GM13977 (cell line): ENCODE data around the gene PPIG.
"Not testable (repeated sequence)": the region's sequence is repeated elsewhere in the genome, so short reads cannot be mapped to it uniquely, and the experiment has no call there.

Experiments used
- DNase-seq: peaks from one replicate; pipeline ENCODE4 v3.0.0; 2012; ENCODE audit warnings: low spot score
- CTCF ChIP-seq: IDR thresholded peaks from 2 replicates; pipeline ENCODE4 v1.5.1; 2012; ENCODE audit warnings: mild to moderate bottlenecking, control low read depth; ENCODE audit not compliant: insufficient read depth; ENCODE audit errors: extremely low read depth, missing control alignments
- in situ Hi-C: fragments of 300-500 bp; cut with MboI; formaldehyde crosslinking; loops from one replicate; pipeline ENCODE4 v1.12.0; 2022; ENCODE audit warnings: low sequenced_read_pairs, low pct_unique_long_range_greater_than_20kb, mixed read lengths, inconsistent platforms; ENCODE audit not compliant: unreplicated experiment

Gene PPIG

DNA sequence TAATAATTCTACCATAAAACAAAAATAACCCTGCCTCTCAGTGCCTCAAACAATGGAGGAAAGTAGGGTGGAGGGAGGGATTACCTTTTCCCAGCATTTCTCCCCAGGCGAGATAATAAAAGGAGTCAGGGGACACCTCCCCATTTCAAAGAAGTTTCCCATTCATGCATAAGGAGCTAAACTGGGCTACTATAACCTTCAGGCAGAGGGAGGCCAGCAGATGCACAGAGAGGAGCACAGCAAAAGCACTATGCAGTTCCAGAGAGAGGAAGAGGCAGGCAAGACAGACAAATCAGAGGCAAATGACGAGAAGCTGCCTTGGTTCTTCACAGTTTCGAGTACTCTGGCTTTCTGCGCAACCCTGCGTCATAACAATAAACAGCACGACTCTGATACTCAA lies 92.7 kb downstream of the PPIG start:
- in situ Hi-C loops, result no loop called here
- no peak for TF ChIP-seq CTCF
- DNase-seq, result no peak

DNA sequence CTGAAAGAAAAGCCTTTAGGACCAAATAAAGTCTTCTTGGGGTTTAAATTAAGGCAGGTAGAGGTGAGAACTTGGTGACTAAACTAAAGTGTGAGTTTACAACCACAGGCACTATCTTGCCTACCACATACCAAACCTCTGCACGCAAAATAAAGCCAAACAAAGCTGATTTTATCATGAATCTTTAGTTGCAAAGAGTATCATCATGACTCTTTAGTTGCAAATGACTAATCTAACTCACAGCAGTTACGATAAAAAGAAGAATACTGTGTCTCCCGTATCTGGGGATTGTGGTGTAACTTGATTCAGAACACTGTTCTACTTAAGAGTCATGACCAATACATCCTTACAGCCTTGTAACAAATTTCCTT lies 98.9 kb downstream of the PPIG start:
- in situ Hi-C loops, result no loop called here
- DNase-seq, result no peak
- TF ChIP-seq CTCF, result no peak

DNA sequence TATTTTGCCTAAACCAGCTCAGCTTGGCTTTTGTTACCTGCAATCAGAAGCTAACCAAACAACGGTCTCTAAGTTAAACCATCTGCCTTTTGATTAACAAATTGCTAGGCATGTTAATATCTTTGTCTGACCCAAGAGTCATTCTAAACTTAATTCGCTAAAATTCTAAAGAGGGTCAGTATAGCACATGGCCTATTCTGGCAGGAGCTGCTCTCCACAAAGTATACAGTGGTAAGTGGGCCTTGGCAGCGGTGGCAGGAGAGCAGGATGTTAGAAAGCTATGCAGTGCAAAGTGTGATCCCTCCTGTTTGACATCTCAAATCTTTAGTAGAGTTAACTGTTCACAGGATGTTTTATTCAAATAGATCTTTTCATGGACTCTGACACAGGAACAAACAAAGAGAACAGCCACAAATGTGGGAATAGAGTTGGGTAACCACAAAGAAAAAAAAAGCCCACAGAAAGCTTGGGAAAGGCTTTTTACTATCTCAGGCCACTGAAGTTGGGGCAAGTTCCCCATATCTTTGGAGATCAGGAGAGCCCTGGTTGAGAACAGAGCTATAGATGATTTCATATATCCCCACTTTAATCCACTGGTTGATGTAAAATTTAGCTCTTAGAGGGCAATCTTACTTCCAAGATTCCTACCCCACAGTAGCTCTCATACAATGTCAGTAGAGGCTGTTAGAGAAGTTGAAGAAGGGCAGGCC lies 99.4 kb downstream of the PPIG start:
- in situ Hi-C loops, result no loop called here
- no peak for DNase-seq

GRCh38 chr2:169684135-169684565 lies 100.0 kb downstream of the PPIG start:
- no peak for TF ChIP-seq CTCF
- DNase-seq, result no peak
- in situ Hi-C loops, result no loop called here

More for the DNA sequence above, 99.4 kb downstream of the PPIG start:
- TF ChIP-seq CTCF, result no peak

GRCh38 chr2:169684712-169685111 lies 100.6 kb downstream of the PPIG start:
- DNase-seq, in situ Hi-C loops: not testable (repeated sequence)

GRCh38 chr2:169686825-169687224 lies 102.7 kb downstream of the PPIG start:
- DNase-seq, in situ Hi-C loops: not testable (repeated sequence)

- DNase-seq, in situ Hi-C loops: not testable (repeated sequence)
These were observed 103.8 kb downstream of the PPIG start for GRCh38 chr2:169687943-169688342.

DNA sequence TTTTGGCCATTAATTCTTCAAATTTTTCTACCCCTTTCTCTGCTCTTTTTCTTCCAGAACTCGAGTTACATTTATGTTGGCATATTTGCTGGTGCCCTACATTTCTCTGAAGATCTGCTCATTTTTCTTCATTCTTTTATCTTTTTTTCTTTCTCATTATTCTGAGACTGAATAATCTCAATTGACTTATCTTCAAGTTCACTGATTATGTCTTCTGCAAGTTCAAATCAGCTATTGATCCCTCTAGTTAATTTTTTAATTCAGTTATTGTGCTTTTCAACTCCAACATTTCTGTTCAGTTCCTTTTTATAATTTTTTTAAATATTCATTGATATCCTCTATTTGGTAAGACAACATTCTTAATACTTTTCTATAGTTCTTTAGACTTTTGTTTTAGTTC lies 106.8 kb downstream of the PPIG start:
- no peak for DNase-seq
- no peak for TF ChIP-seq CTCF
- in situ Hi-C loops, result no loop called here
